Vagina (tissue), 2 donors: ENCODE results near the gene ASTN2.

Experiments used
- POLR2A ChIP-seq, 2 donors: fragments of 450-650 bp; IDR thresholded peaks; one replicate each; pipeline ENCODE4 v1.6.1; 2017; ENCODE audit warnings: antibody characterized with exemption in 2 of 2, mild to moderate bottlenecking in 2 of 2, moderate library complexity in 2 of 2
- POLR2AphosphoS5 ChIP-seq, 2 donors: sonication (generic); formaldehyde crosslinking; IDR thresholded peaks; one replicate each; pipeline ENCODE4 v1.9.0; 2017; ENCODE audit warnings: antibody characterized with exemption in 2 of 2, mild to moderate bottlenecking in 2 of 2, low read depth in 1 of 2; ENCODE audit not compliant: insufficient read depth in 1 of 2
- TF ChIP-seq, protein P1 (sequence below), 3 experiments: fragments of 450-650 bp in 2 of 3; fragments of 200-600 bp in 1 of 3; sonication (generic) in 1 of 3; IDR thresholded peaks; one replicate each; pipeline ENCODE4 v1.5.1; 2017 to 2019; ENCODE audit warnings: antibody characterized with exemption in 3 of 3, mild to moderate bottlenecking in 2 of 3, moderate library complexity in 2 of 3

GRCh38 chr9:116468793-116469527, 945.9 kb downstream of the ASTN2 start:
- TF ChIP-seq, protein P1, sequence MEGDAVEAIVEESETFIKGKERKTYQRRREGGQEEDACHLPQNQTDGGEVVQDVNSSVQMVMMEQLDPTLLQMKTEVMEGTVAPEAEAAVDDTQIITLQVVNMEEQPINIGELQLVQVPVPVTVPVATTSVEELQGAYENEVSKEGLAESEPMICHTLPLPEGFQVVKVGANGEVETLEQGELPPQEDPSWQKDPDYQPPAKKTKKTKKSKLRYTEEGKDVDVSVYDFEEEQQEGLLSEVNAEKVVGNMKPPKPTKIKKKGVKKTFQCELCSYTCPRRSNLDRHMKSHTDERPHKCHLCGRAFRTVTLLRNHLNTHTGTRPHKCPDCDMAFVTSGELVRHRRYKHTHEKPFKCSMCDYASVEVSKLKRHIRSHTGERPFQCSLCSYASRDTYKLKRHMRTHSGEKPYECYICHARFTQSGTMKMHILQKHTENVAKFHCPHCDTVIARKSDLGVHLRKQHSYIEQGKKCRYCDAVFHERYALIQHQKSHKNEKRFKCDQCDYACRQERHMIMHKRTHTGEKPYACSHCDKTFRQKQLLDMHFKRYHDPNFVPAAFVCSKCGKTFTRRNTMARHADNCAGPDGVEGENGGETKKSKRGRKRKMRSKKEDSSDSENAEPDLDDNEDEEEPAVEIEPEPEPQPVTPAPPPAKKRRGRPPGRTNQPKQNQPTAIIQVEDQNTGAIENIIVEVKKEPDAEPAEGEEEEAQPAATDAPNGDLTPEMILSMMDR (IDR thresholded peaks at IDR 0.05): no peak
- TF ChIP-seq POLR2AphosphoS5 (IDR thresholded peaks at IDR 0.05; ENCODE audit: insufficient read depth in 1 of 2, low read depth in 1 of 2) (no peak), POLR2A (IDR thresholded peaks at IDR 0.05) (no peak)
